Measurements from ENCODE around the gene SAMD5. TPM values are rescaled to one million over a fixed set of nuclear protein-coding genes. Genes with fewer than 3 reads are reported as not detected.
A peak's percentile ranks its signal among the peaks of the same experiment; 100 is the strongest.

The SAMD5 gene
- total and polyA plus RNA-seq, 8 donors = 10.5 to 30.3 (median 26.0) TPM

- ATAC-seq (no peak), DNase-seq (no peak)
- no peak overlapping the region for H3K27ac ChIP-seq
- H3K36me3 ChIP-seq = no peaks in the 10 kb centered on the region
- H3K27me3 ChIP-seq = peaks cover 0 to 85% of the 10 kb centered on the region in 2 donors
- H3K4me1 ChIP-seq = peaks cover 7 to 20% of the 10 kb centered on the region in 2 donors
- intact Hi-C loops (cut with DNase I) = no loop called here
- TF ChIP-seq CTCF (IDR thresholded peaks at IDR 0.05) = no peak
- no peaks in the 10 kb centered on the region for H3K9me3 ChIP-seq
- H3K4me3 ChIP-seq = no peak overlapping the region
These were observed 4.9 kb upstream of the SAMD5 start for GRCh38 chr6:147503587-147503986.

GRCh38 chr6:147504848-147505247 lies 3.6 kb upstream of the SAMD5 start:
- no peaks in the 10 kb centered on the region for H3K36me3 ChIP-seq
- peaks cover 7 to 24% of the 10 kb centered on the region in 2 donors for H3K4me1 ChIP-seq
- intact Hi-C loops (cut with DNase I) = loop anchor here in 1 of 2 donors (5.0 kb wide), 1 partner anchor 662 kb away; no protein-coding TSS in a partner anchor
- DNase-seq (no peak), ATAC-seq (no peak)
- H3K27ac ChIP-seq = no peak overlapping the region
- H3K9me3 ChIP-seq = no peaks in the 10 kb centered on the region
- no peak for TF ChIP-seq CTCF (IDR thresholded peaks at IDR 0.05)
- peaks cover 0 to 97% of the 10 kb centered on the region in 2 donors for H3K27me3 ChIP-seq
- H3K4me3 ChIP-seq = no peak overlapping the region

GRCh38 chr6:147506704-147507114 lies 1.8 kb upstream of the SAMD5 start:
- peak; percentile 54 to 74 for TF ChIP-seq CTCF (IDR thresholded peaks at IDR 0.05)
- H3K4me1 ChIP-seq = peaks cover 15 to 24% of the 10 kb centered on the region in 2 donors
- ATAC-seq = peak; percentile 77
- DNase-seq = peak; percentile 69 to 90 (median 74)
- intact Hi-C loops (cut with DNase I) = loop anchor here in 1 of 2 donors (5.0 kb wide), 1 partner anchor 661 kb away; no protein-coding TSS in a partner anchor
- peak overlapping the region; percentile 53 to 63 for H3K4me3 ChIP-seq
- H3K27me3 ChIP-seq = peaks cover 0 to 95% of the 10 kb centered on the region in 2 donors
- no peaks in the 10 kb centered on the region for H3K9me3 ChIP-seq
- no peaks in the 10 kb centered on the region for H3K36me3 ChIP-seq
- no peak overlapping the region for H3K27ac ChIP-seq

- Histone ChIP-seq H3K4me3 (peak overlapping the region; percentile 53 to 63), H3K9me3 (no peaks in the 10 kb centered on the region), H3K27ac (peak overlapping the region; percentile 65 to 77), H3K27me3 (peaks cover 0 to 94% of the 10 kb centered on the region in 2 donors), H3K4me1 (peaks cover 15 to 24% of the 10 kb centered on the region in 2 donors), H3K36me3 (no peaks in the 10 kb centered on the region)
- DNase-seq (peak in 3 of 4 donors; percentile 20 to 74 (median 22)), ATAC-seq (peak; percentile 20)
- intact Hi-C loops (cut with DNase I) = loop anchor here in 1 of 2 donors (5.0 kb wide), 1 partner anchor 660 kb away; no protein-coding TSS in a partner anchor
- no peak for TF ChIP-seq CTCF (IDR thresholded peaks at IDR 0.05)
These were observed 1.1 kb upstream of the SAMD5 start for GRCh38 chr6:147507162-147508041.

All from left lung (tissue), 10 donors.